ENCODE measurements around the gene FZD7. TPM values are rescaled to one million over a fixed set of nuclear protein-coding genes. Genes with fewer than 3 reads are reported as not detected.

Gene FZD7
- total RNA-seq: 10 to 100 TPM in 9 of 10 donors, 1 to 10 TPM in 1; 9.4 to 51.1 (median 32.3) TPM
- polyA plus RNA-seq: 1 to 10 TPM; 2.3 to 6.6 TPM
- long read RNA-seq, donor 1, transcript FZD7-201 (1 exons, 3,859 nt): major isoform, 42 of 42 reads
- long read RNA-seq, donor 1, partial matches to known transcripts: 0 of 42 reads
- long read RNA-seq, donor 1, other reads (novel, unspliced or antisense): 0 of 42 reads
- long read RNA-seq, donor 2, transcript FZD7-201 (1 exons, 3,859 nt): major isoform, 83 of 84 reads
- long read RNA-seq, donor 2, partial matches to known transcripts: 0 of 84 reads
- long read RNA-seq, donor 2, other reads (novel, unspliced or antisense): 1 of 84 reads
- long read RNA-seq, donor 3, transcript FZD7-201 (1 exons, 3,859 nt): major isoform, 29 of 29 reads
- long read RNA-seq, donor 3, partial matches to known transcripts: 0 of 29 reads
- long read RNA-seq, donor 3, other reads (novel, unspliced or antisense): 0 of 29 reads

- ATAC-seq (peak; percentile 86 to 95 (median 92)), DNase-seq (peak; percentile 93)
- Histone ChIP-seq H3K4me1 (peaks cover 13 to 48% (median 32%) of the 10 kb centered on the region in 9 donors), H3K4me3 (peak within 1 kb of the TSS; percentile 43 to 87 (median 78)), H3K9me3 (no peaks in the 10 kb centered on the region), H3K36me3 (no peaks in the 10 kb centered on the region), H3K27me3 (peaks cover 0 to 73% (median 29%) of the 10 kb centered on the region in 7 donors), H3K27ac (peak within 1 kb of the TSS; percentile 90 to 98 (median 94))
- intact Hi-C loops (cut with DNase I): loop anchor here in 9 of 10 donors (2.0 to 10.0 kb wide), 10 partner anchors 79 to 249 kb away; partner anchors contain the start of gene ALS2 (in 1 of the 9)
- WGBS, 2 donors: 0 to 1% methylated on average over 94 to 105 of the region's 109 CpGs
- TF ChIP-seq CTCF (IDR thresholded peaks at IDR 0.05): peak in 2 of 9 donors; percentile 32
Observed at GRCh38 chr2:202033317-202034248, at the start of gene FZD7. FZD7 (plus strand) TSS chr2:202033855; CDS start chr2:202034648, 793 bp downstream.

GRCh38 chr2:201984333-201984732 is 49.3 kb upstream of the FZD7 start:
- intact Hi-C loops (cut with DNase I): no loop called here
- TF ChIP-seq CTCF (IDR thresholded peaks at IDR 0.05): no peak
- 92 to 94% methylated on average over 3 of the region's 3 CpGs for WGBS, 2 donors

GRCh38 chr2:201984800-201985525 is 48.7 kb upstream of the FZD7 start:
- DNase-seq (no peak), ATAC-seq (peak in 2 of 8 donors; percentile 37 to 42)
- no peak for TF ChIP-seq CTCF (IDR thresholded peaks at IDR 0.05)
- no peak overlapping the region for H3K27ac ChIP-seq
- H3K27me3 ChIP-seq: no peaks in the 10 kb centered on the region
- intact Hi-C loops (cut with DNase I): no loop called here
- 73 to 76% methylated on average over 12 of the region's 12 CpGs for WGBS, 2 donors
- no peaks in the 10 kb centered on the region for H3K9me3 ChIP-seq
- H3K4me3 ChIP-seq: no peak overlapping the region
- no peaks in the 10 kb centered on the region for H3K36me3 ChIP-seq
- no peaks in the 10 kb centered on the region for H3K4me1 ChIP-seq

More at GRCh38 chr2:201984333-201984732, 49.3 kb upstream of the FZD7 start:
- no peaks in the 10 kb centered on the region for H3K4me1 ChIP-seq
- H3K4me3 ChIP-seq: no peak overlapping the region
- no peaks in the 10 kb centered on the region for H3K36me3 ChIP-seq
- no peak for ATAC-seq
- no peaks in the 10 kb centered on the region for H3K27me3 ChIP-seq
- H3K9me3 ChIP-seq: no peaks in the 10 kb centered on the region
- H3K27ac ChIP-seq: no peak overlapping the region
- DNase-seq: no peak
